Gastroesophageal sphincter (tissue), 3 donors: ENCODE data around the gene ACTR3.

Experiments used
- CTCF ChIP-seq, 4 experiments: fragments of 200-600 bp in 2 of 4; fragments of 450-650 bp in 2 of 4; sonication (generic) in 1 of 4; IDR thresholded peaks; one replicate each; pipeline ENCODE4 v1.5.1; 2017 to 2019; ENCODE audit warnings: antibody characterized with exemption in 4 of 4, mild to moderate bottlenecking in 2 of 4, moderate library complexity in 2 of 4
- EP300 ChIP-seq: sonication (generic); formaldehyde crosslinking; IDR thresholded peaks from one replicate; pipeline ENCODE4 v1.6.1; 2017; ENCODE audit warnings: antibody characterized with exemption, mild to moderate bottlenecking

GRCh38 chr2:114007436-114007835 is 117.5 kb downstream of the ACTR3 start:
- TF ChIP-seq CTCF (IDR thresholded peaks at IDR 0.05): no peak
- TF ChIP-seq EP300: no peak
